SK-N-SH (cell line): ENCODE data around the gene E4F1.

Source experiments
- EP300 ChIP-seq, 2 experiments: IDR thresholded peaks; 2 replicates each; pipeline versions ENCODE4 v1.4.0 to v1.6.1; 2012; ENCODE audit warnings: borderline replicate concordance in 1 of 2, low read depth in 1 of 2, low read length in 1 of 2
- EZH2phosphoT487 ChIP-seq: fragments of 200-600 bp; sonication (generic); IDR thresholded peaks from 2 replicates; pipeline ENCODE4 v1.6.1; 2017; ENCODE audit warnings: low read depth, mixed run types, mild to moderate bottlenecking, antibody characterized with exemption, moderate library complexity, borderline replicate concordance
- FOXJ3 ChIP-seq: sonication (generic); formaldehyde crosslinking; IDR thresholded peaks from 2 replicates; pipeline ENCODE4 v1.5.1; 2020; ENCODE audit warnings: mild to moderate bottlenecking, missing genetic modification reagents
- GATA2 ChIP-seq: sonication (generic); formaldehyde crosslinking; IDR thresholded peaks from 2 replicates; pipeline ENCODE4 v1.5.0; 2020; ENCODE audit warnings: mild to moderate bottlenecking, missing genetic modification reagents
- JUND ChIP-seq: IDR thresholded peaks from 2 replicates; pipeline ENCODE4 v1.4.0; 2012
- MEF2A ChIP-seq: IDR thresholded peaks from 2 replicates; pipeline ENCODE4 v1.4.0; 2012; ENCODE audit warnings: low read depth, borderline replicate concordance
- NFIC ChIP-seq: IDR thresholded peaks from 2 replicates; pipeline ENCODE4 v1.4.0; 2012; ENCODE audit warnings: borderline replicate concordance
- POLR2AphosphoS5 ChIP-seq: IDR thresholded peaks from 2 replicates; pipeline ENCODE4 v1.6.1; 2012; ENCODE audit warnings: low read depth, low read length
- RAD21 ChIP-seq: IDR thresholded peaks from 2 replicates; pipeline ENCODE4 v1.6.1; 2012; ENCODE audit warnings: mild to moderate bottlenecking, low read length
- SIN3A ChIP-seq: IDR thresholded peaks from 2 replicates; pipeline ENCODE4 v1.6.1; 2012; ENCODE audit warnings: low read depth, mild to moderate bottlenecking, low read length, moderate library complexity, borderline replicate concordance
- TAF1 ChIP-seq: IDR thresholded peaks from 2 replicates; pipeline ENCODE4 v1.6.1; 2012; ENCODE audit warnings: low read depth, mild to moderate bottlenecking, low read length, moderate library complexity, borderline replicate concordance
- YY1 ChIP-seq: IDR thresholded peaks from 2 replicates; pipeline ENCODE4 v1.4.0; 2012; ENCODE audit warnings: low read depth, mild to moderate bottlenecking
- TF ChIP-seq, protein P1 (sequence below): fragments of 200-600 bp; sonication (generic); IDR thresholded peaks from 2 replicates; pipeline ENCODE4 v1.6.1; 2017; ENCODE audit warnings: antibody characterized with exemption, mild to moderate bottlenecking, moderate library complexity

DNA sequence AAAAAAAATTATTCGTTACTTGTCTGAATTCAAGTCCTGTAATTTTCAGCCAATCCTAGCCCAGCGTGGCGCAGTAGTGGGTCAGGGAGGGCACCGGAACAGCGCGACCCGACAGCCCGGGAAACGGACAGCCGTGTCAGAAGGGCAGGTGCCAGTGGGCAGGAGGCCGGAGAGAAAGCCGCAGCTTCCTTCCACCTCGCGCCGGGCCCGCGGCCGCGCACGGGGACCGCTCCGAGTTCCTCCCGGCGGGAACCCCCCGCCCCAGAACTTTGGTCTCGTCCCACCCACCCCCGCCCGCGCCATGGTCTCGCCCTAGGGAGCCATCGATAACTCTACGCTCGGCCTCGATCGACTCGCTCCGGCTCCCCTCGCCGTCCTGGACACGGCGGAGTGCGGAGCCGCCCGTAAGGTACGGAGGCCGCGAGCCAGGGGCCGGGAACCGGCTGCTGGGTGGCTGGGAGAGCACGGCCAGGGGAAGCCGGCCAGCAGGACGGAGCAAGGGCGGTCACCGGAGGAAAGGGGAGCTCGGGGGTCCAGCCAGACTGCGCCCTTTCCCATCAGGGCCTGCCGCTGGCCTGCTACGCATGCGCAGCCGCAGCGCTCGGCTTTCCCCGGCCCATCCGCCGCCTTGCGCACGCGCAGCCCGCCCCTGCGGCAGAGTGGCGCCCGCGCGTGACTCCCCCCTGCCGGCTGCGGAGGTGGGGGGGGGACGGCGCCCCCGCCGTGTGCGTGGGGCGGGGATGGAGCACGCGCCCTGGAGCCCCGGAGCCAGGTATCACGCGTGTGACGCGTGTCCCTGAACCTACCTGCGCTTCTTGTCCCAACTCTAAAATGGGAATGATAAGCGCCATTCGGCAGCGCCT lies 18.1 kb upstream of the E4F1 start, which contains the start of gene MLST8:
- TF ChIP-seq, protein P1, sequence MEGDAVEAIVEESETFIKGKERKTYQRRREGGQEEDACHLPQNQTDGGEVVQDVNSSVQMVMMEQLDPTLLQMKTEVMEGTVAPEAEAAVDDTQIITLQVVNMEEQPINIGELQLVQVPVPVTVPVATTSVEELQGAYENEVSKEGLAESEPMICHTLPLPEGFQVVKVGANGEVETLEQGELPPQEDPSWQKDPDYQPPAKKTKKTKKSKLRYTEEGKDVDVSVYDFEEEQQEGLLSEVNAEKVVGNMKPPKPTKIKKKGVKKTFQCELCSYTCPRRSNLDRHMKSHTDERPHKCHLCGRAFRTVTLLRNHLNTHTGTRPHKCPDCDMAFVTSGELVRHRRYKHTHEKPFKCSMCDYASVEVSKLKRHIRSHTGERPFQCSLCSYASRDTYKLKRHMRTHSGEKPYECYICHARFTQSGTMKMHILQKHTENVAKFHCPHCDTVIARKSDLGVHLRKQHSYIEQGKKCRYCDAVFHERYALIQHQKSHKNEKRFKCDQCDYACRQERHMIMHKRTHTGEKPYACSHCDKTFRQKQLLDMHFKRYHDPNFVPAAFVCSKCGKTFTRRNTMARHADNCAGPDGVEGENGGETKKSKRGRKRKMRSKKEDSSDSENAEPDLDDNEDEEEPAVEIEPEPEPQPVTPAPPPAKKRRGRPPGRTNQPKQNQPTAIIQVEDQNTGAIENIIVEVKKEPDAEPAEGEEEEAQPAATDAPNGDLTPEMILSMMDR: peak; percentile 39
- TF ChIP-seq EZH2phosphoT487 (no peak), TAF1 (peak; percentile 90), YY1 (peak; percentile 79), POLR2AphosphoS5 (peak; percentile 89), GATA2 (no peak), MEF2A (no peak), JUND (no peak), NFIC (no peak; the same call in 1 of the 2 replicates), SIN3A (no peak), EP300 (IDR thresholded peaks at IDR 0.05; ENCODE audit: borderline replicate concordance in 1 of 2, low read depth in 1 of 2, low read length in 1 of 2) (no peak), FOXJ3 (no peak), RAD21 (no peak)
